ENCODE measurements around the gene CYBA. TPM values are rescaled to one million over a fixed set of nuclear protein-coding genes. Genes with fewer than 3 reads are reported as not detected.

The CYBA gene
- total and polyA plus RNA-seq, 10 of the 15 experiments (the other 5 are each of a cell fraction or from before 2014, with no cell fraction given): 0.55 to 598 (median 258) TPM

DNA sequence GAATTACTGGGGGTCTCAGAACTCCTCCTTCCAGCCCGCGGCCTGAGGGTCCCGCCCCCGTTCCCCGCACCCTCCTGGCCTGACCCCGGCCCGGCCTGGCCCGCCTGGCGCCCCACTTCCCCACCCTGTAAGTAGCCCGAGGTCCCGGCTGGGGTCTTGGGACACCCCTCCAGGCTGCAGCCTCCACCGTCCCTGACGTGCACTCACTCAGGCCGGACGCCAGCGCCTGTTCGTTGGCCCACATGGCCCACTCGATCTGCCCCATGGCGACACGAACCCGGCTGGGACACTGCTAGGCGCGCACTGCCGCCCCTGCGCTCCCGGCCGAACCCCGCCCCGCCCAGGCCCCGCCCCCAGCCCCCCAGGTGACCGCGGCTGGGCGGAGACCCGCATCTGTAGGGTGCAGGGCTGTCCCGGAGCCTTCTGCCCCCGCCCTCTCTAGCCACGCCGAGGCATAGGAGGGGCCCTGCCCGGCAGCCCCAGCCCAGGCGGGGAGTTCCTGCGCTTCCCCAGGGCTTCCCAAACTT is at the start of gene CYBA (continued):
- TF ChIP-seq, protein P1, sequence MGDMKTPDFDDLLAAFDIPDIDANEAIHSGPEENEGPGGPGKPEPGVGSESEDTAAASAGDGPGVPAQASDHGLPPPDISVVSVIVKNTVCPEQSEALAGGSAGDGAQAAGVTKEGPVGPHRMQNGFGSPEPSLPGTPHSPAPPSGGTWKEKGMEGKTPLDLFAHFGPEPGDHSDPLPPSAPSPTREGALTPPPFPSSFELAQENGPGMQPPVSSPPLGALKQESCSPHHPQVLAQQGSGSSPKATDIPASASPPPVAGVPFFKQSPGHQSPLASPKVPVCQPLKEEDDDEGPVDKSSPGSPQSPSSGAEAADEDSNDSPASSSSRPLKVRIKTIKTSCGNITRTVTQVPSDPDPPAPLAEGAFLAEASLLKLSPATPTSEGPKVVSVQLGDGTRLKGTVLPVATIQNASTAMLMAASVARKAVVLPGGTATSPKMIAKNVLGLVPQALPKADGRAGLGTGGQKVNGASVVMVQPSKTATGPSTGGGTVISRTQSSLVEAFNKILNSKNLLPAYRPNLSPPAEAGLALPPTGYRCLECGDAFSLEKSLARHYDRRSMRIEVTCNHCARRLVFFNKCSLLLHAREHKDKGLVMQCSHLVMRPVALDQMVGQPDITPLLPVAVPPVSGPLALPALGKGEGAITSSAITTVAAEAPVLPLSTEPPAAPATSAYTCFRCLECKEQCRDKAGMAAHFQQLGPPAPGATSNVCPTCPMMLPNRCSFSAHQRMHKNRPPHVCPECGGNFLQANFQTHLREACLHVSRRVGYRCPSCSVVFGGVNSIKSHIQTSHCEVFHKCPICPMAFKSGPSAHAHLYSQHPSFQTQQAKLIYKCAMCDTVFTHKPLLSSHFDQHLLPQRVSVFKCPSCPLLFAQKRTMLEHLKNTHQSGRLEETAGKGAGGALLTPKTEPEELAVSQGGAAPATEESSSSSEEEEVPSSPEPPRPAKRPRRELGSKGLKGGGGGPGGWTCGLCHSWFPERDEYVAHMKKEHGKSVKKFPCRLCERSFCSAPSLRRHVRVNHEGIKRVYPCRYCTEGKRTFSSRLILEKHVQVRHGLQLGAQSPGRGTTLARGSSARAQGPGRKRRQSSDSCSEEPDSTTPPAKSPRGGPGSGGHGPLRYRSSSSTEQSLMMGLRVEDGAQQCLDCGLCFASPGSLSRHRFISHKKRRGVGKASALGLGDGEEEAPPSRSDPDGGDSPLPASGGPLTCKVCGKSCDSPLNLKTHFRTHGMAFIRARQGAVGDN (IDR thresholded peaks at IDR 0.05): peak; percentile 71; the same call in 1 of the 2 replicates
- TF ChIP-seq, protein P2, sequence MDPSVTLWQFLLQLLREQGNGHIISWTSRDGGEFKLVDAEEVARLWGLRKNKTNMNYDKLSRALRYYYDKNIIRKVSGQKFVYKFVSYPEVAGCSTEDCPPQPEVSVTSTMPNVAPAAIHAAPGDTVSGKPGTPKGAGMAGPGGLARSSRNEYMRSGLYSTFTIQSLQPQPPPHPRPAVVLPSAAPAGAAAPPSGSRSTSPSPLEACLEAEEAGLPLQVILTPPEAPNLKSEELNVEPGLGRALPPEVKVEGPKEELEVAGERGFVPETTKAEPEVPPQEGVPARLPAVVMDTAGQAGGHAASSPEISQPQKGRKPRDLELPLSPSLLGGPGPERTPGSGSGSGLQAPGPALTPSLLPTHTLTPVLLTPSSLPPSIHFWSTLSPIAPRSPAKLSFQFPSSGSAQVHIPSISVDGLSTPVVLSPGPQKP (IDR thresholded peaks at IDR 0.05; ENCODE audit: low read depth, low read length): no peak
- TF ChIP-seq JUNB (IDR thresholded peaks at IDR 0.05) (no peak), PML (IDR thresholded peaks at IDR 0.05; ENCODE audit: low read length) (peak; percentile 77), BACH1 (IDR thresholded peaks at IDR 0.05; ENCODE audit: borderline replicate concordance) (peak; percentile 68), TARDBP (IDR thresholded peaks at IDR 0.05; ENCODE audit: borderline replicate concordance) (no peak; the same call in 1 of the 2 replicates), BHLHE40 (IDR thresholded peaks at IDR 0.05; ENCODE audit: borderline replicate concordance in 1 of 2, low read depth in 2 of 2, low read length in 1 of 2) (no peak), CREB1 (IDR thresholded peaks at IDR 0.05; ENCODE audit: low read depth) (no peak), EP300 (IDR thresholded peaks at IDR 0.05; ENCODE audit: borderline replicate concordance in 1 of 2, control insufficient read depth in 1 of 2, low read depth in 2 of 2, low read length in 2 of 2) (no peak), SMAD5 (IDR thresholded peaks at IDR 0.05; ENCODE audit: low read depth) (peak; percentile 89), POU2F2 (IDR thresholded peaks at IDR 0.05; ENCODE audit: borderline replicate concordance, low read depth, low read length) (peak; percentile 87; the same call in 1 of the 3 replicates), POLR2AphosphoS5 (IDR thresholded peaks at IDR 0.05; ENCODE audit: low read length) (peak; percentile 93)
- TF ChIP-seq, protein P3, sequence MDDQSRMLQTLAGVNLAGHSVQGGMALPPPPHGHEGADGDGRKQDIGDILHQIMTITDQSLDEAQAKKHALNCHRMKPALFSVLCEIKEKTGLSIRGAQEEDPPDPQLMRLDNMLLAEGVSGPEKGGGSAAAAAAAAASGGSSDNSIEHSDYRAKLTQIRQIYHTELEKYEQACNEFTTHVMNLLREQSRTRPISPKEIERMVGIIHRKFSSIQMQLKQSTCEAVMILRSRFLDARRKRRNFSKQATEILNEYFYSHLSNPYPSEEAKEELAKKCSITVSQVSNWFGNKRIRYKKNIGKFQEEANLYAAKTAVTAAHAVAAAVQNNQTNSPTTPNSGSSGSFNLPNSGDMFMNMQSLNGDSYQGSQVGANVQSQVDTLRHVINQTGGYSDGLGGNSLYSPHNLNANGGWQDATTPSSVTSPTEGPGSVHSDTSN (IDR thresholded peaks at IDR 0.05; ENCODE audit: insufficient replicate concordance, low read depth, low read length): no peak
- TF ChIP-seq, protein P4, sequence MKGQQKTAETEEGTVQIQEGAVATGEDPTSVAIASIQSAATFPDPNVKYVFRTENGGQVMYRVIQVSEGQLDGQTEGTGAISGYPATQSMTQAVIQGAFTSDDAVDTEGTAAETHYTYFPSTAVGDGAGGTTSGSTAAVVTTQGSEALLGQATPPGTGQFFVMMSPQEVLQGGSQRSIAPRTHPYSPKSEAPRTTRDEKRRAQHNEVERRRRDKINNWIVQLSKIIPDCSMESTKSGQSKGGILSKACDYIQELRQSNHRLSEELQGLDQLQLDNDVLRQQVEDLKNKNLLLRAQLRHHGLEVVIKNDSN (IDR thresholded peaks at IDR 0.05; ENCODE audit: borderline replicate concordance, extremely low read length, insufficient read depth, low read depth, low read length): peak; percentile 47

Data from GM12878 (cell line).